Mesendoderm (in vitro differentiated cells): ENCODE measurements around the gene ENOPH1.

Source experiments
- DNase-seq: peaks from one replicate; pipeline ENCODE4 v3.0.0; 2013
- H2AK5ac ChIP-seq: 2 replicates; pipeline ENCODE4 v1.6.1; 2013; ENCODE audit warnings: low read length, inconsistent platforms
- H2BK120ac ChIP-seq: 2 replicates; pipeline ENCODE4 v1.6.1; 2013; ENCODE audit warnings: low read depth, mild to moderate bottlenecking, low read length, moderate library complexity, mixed read lengths
- H2BK15ac ChIP-seq: replicated peaks from 2 replicates; pipeline ENCODE4 v1.6.1; 2013; ENCODE audit warnings: low read depth, mild to moderate bottlenecking, moderate library complexity
- H2BK5ac ChIP-seq: 2 replicates; pipeline ENCODE4 v1.6.1; 2013; ENCODE audit warnings: low read length, inconsistent platforms
- H3K18ac ChIP-seq: 2 replicates; pipeline ENCODE4 v1.6.1; 2013; ENCODE audit warnings: mild to moderate bottlenecking, low read length, mixed read lengths
- H3K23ac ChIP-seq: one replicate; pipeline ENCODE4 v1.6.1; 2013; ENCODE audit warnings: low read length
- H3K27ac ChIP-seq: 2 replicates; pipeline ENCODE4 v1.5.1; 2013; ENCODE audit warnings: low read depth, mild to moderate bottlenecking, inconsistent platforms, low read length, moderate library complexity
- H3K27me3 ChIP-seq: 2 replicates; pipeline ENCODE4 v1.6.1; 2013; ENCODE audit warnings: low read length, control low read depth, mild to moderate bottlenecking, inconsistent platforms; ENCODE audit not compliant: insufficient read depth, poor library complexity
- H3K36me3 ChIP-seq: 2 replicates; pipeline ENCODE4 v1.6.1; 2013; ENCODE audit warnings: low read length, inconsistent platforms; ENCODE audit not compliant: control insufficient read depth, insufficient read depth
- H3K4ac ChIP-seq: one replicate; pipeline ENCODE4 v1.6.1; 2013; ENCODE audit warnings: low read depth, mild to moderate bottlenecking, low read length, moderate library complexity
- H3K4me1 ChIP-seq: 2 replicates; pipeline ENCODE4 v1.6.1; 2013; ENCODE audit warnings: low read depth, low read length, inconsistent platforms; ENCODE audit not compliant: control insufficient read depth
- H3K4me2 ChIP-seq: 2 replicates; pipeline ENCODE4 v1.6.1; 2013; ENCODE audit warnings: low read length
- H3K4me3 ChIP-seq: 2 replicates; pipeline ENCODE4 v1.5.1; 2013; ENCODE audit warnings: mild to moderate bottlenecking, low read length
- H3K56ac ChIP-seq: one replicate; pipeline ENCODE4 v1.6.1; 2013; ENCODE audit warnings: low read length
- H3K79me1 ChIP-seq: 2 replicates; pipeline ENCODE4 v1.6.1; 2013; ENCODE audit warnings: low read length, inconsistent platforms
- H3K79me2 ChIP-seq: 2 replicates; pipeline ENCODE4 v1.6.1; 2013; ENCODE audit warnings: mild to moderate bottlenecking, low read length; ENCODE audit not compliant: control insufficient read depth, insufficient read depth
- H3K9ac ChIP-seq: 2 replicates; pipeline ENCODE4 v1.6.1; 2013; ENCODE audit warnings: low read length, inconsistent platforms
- H4K5ac ChIP-seq: one replicate; pipeline ENCODE4 v1.6.1; 2013; ENCODE audit warnings: low read length
- H4K8ac ChIP-seq: one replicate; pipeline ENCODE4 v1.6.1; 2013; ENCODE audit warnings: low read depth, mild to moderate bottlenecking, control low read depth, low read length, moderate library complexity
- WGBS: extraction: QIAGEN DNeasy Blood & Tissue Kit; methylation state at CpG from one replicate; pipeline ENCODE4 v1.1.7; 2013; ENCODE audit warnings: low lambda C conversion rate, missing lambda C conversion rate; ENCODE audit not compliant: insufficient coverage; ENCODE audit errors: extremely low coverage; 5-methylcytosine and 5-hydroxymethylcytosine counted together

ENOPH1 gene

GRCh38 chr4:82433791-82434190 is 3.4 kb downstream of the ENOPH1 start:
- Histone ChIP-seq H3K79me1 (peaks cover 11% of the 10 kb centered on the region), H3K36me3 (no peaks in the 10 kb centered on the region)

GRCh38 chr4:82434949-82435348 is 4.6 kb downstream of the ENOPH1 start:
- Histone ChIP-seq H3K23ac (no peak overlapping the region), H3K4ac (no peak overlapping the region), H3K27me3 (no peaks in the 10 kb centered on the region), H2BK15ac (no peak overlapping the region), H2BK5ac (no peak overlapping the region), H4K5ac (no peak overlapping the region), H3K4me1 (peaks cover 4% of the 10 kb centered on the region), H3K27ac (no peak overlapping the region), H3K9ac (no peak overlapping the region), H3K79me1 (peaks cover 11% of the 10 kb centered on the region), H3K4me3 (no peak overlapping the region), H2AK5ac (no peak overlapping the region), H2BK120ac (no peak overlapping the region), H3K79me2 (peaks cover 86% of the 10 kb centered on the region), H3K56ac (no peak overlapping the region), H3K18ac (no peak overlapping the region), H4K8ac (no peak overlapping the region), H3K36me3 (no peaks in the 10 kb centered on the region), H3K4me2 (no peak overlapping the region)
- no peak for DNase-seq
- no CpG with 5 or more reads among the region's 7 CpGs for WGBS

More at GRCh38 chr4:82433791-82434190, 3.4 kb downstream of the ENOPH1 start:
- H2BK120ac ChIP-seq = no peak overlapping the region
- H3K4me3 ChIP-seq = no peak overlapping the region
- no peak overlapping the region for H2AK5ac ChIP-seq
- H2BK15ac ChIP-seq = no peak overlapping the region
- no peak overlapping the region for H4K8ac ChIP-seq
- no peaks in the 10 kb centered on the region for H3K27me3 ChIP-seq
- H3K4ac ChIP-seq = no peak overlapping the region
- no peak overlapping the region for H3K9ac ChIP-seq
- no peak overlapping the region for H3K27ac ChIP-seq
- no peak overlapping the region for H2BK5ac ChIP-seq
- H3K4me2 ChIP-seq = no peak overlapping the region
- WGBS = no CpG with 5 or more reads among the region's 2 CpGs
- H3K56ac ChIP-seq = no peak overlapping the region
- H3K4me1 ChIP-seq = peaks cover 4% of the 10 kb centered on the region
- H3K79me2 ChIP-seq = peaks cover 84% of the 10 kb centered on the region
- no peak overlapping the region for H3K18ac ChIP-seq
- DNase-seq = no peak
- H4K5ac ChIP-seq = no peak overlapping the region
- no peak overlapping the region for H3K23ac ChIP-seq

GRCh38 chr4:82436130-82436529 is 5.7 kb downstream of the ENOPH1 start:
- H3K56ac ChIP-seq = no peak overlapping the region
- H3K18ac ChIP-seq = no peak overlapping the region
- H3K27me3 ChIP-seq = no peaks in the 10 kb centered on the region
- H3K4ac ChIP-seq = no peak overlapping the region
- no peak overlapping the region for H4K5ac ChIP-seq
- no peak overlapping the region for H2BK5ac ChIP-seq
- H3K9ac ChIP-seq = no peak overlapping the region
- H3K4me1 ChIP-seq = peaks cover 6% of the 10 kb centered on the region
- no peaks in the 10 kb centered on the region for H3K36me3 ChIP-seq
- H2BK120ac ChIP-seq = no peak overlapping the region
- DNase-seq = no peak
- peaks cover 89% of the 10 kb centered on the region for H3K79me2 ChIP-seq
- no CpG with 5 or more reads among the region's 5 CpGs for WGBS
- no peak overlapping the region for H3K4me3 ChIP-seq
- H3K4me2 ChIP-seq = no peak overlapping the region
- no peak overlapping the region for H3K23ac ChIP-seq
- no peak overlapping the region for H2AK5ac ChIP-seq
- no peak overlapping the region for H3K27ac ChIP-seq
- H3K79me1 ChIP-seq = peaks cover 9% of the 10 kb centered on the region
- no peak overlapping the region for H2BK15ac ChIP-seq
- no peak overlapping the region for H4K8ac ChIP-seq

- Histone ChIP-seq H3K79me1 (peaks cover 9% of the 10 kb centered on the region), H3K56ac (no peak overlapping the region), H2BK120ac (no peak overlapping the region), H3K27me3 (no peaks in the 10 kb centered on the region), H4K5ac (no peak overlapping the region), H3K9ac (no peak overlapping the region), H3K4ac (no peak overlapping the region), H3K18ac (no peak overlapping the region), H3K27ac (no peak overlapping the region), H4K8ac (no peak overlapping the region), H3K36me3 (no peaks in the 10 kb centered on the region), H3K79me2 (peaks cover 87% of the 10 kb centered on the region), H3K23ac (no peak overlapping the region), H2BK15ac (no peak overlapping the region), H3K4me2 (no peak overlapping the region), H3K4me1 (peaks cover 6% of the 10 kb centered on the region), H2AK5ac (no peak overlapping the region), H2BK5ac (no peak overlapping the region), H3K4me3 (no peak overlapping the region)
- WGBS = no CpG with 5 or more reads among the region's 4 CpGs
- no peak for DNase-seq
Observed at GRCh38 chr4:82436780-82437179, 6.4 kb downstream of the ENOPH1 start.

- Histone ChIP-seq H2BK15ac (no peak overlapping the region), H3K23ac (no peak overlapping the region), H3K4me3 (no peak overlapping the region), H3K56ac (no peak overlapping the region), H3K79me1 (peaks cover 10% of the 10 kb centered on the region), H3K9ac (no peak overlapping the region), H3K4me2 (no peak overlapping the region), H3K27ac (no peak overlapping the region), H3K4me1 (peaks cover 6% of the 10 kb centered on the region), H3K4ac (no peak overlapping the region), H4K8ac (no peak overlapping the region), H2BK5ac (no peak overlapping the region), H3K36me3 (no peaks in the 10 kb centered on the region), H3K79me2 (peaks cover 86% of the 10 kb centered on the region), H2BK120ac (no peak overlapping the region), H3K18ac (no peak overlapping the region), H2AK5ac (no peak overlapping the region), H3K27me3 (no peaks in the 10 kb centered on the region), H4K5ac (no peak overlapping the region)
- no CpG with 5 or more reads among the region's 4 CpGs for WGBS
- DNase-seq = peak; percentile 45
Observed at GRCh38 chr4:82437285-82438005, 7.1 kb downstream of the ENOPH1 start.

GRCh38 chr4:82439088-82439487 is 8.7 kb downstream of the ENOPH1 start:
- Histone ChIP-seq H3K4ac (no peak overlapping the region), H3K18ac (no peak overlapping the region), H3K36me3 (no peaks in the 10 kb centered on the region), H4K5ac (no peak overlapping the region), H3K27ac (no peak overlapping the region), H3K56ac (no peak overlapping the region), H3K4me3 (no peak overlapping the region), H3K79me1 (peaks cover 10% of the 10 kb centered on the region), H2BK120ac (no peak overlapping the region), H3K23ac (no peak overlapping the region), H3K9ac (no peak overlapping the region), H2BK15ac (no peak overlapping the region), H3K27me3 (no peaks in the 10 kb centered on the region), H3K4me2 (no peak overlapping the region), H2AK5ac (no peak overlapping the region), H3K4me1 (peaks cover 6% of the 10 kb centered on the region), H3K79me2 (peaks cover 83% of the 10 kb centered on the region), H2BK5ac (no peak overlapping the region), H4K8ac (no peak overlapping the region)
- no peak for DNase-seq
- WGBS = no CpG with 5 or more reads among the region's 2 CpGs
